ENCODE results near the gene FSIP1. TPM values are rescaled to one million over a fixed set of nuclear protein-coding genes. Genes with fewer than 3 reads are reported as not detected.

The FSIP1 gene
- total RNA-seq, 1 donor from 2014 or later: 5.5 TPM

DNA sequence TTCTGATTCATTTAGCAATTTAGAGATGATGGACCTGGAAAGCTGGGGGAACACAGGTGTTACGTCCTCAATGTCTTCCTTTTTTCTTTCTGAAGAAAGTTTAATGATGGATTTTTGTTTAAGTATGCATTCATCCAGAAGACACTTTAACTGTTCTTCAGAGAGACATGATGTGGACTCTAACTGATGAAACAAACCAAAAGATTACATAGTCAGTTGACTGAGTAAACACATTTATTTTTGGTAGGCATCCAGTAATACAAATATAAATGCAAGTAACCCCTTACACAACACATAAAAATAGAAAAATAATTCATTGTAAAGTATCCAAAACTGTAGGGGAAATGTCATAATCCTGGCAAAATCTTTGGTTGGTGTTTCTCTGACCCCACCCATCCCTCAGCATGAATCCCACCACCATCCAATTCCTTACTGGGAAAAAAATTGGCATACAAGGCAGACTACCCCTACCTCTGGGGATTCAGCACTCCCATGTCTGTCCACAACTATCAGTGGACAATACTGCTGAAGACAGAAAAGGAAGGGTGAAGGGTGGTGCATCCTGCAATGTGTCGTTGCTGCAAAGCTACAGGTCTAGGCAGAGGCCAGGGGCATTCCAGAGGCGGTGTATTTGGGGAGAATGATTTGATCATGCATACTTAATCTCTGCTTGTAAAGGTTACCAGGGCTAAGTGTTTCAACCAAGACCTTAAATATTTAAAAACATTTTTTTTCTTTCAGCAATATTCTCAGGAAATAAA is 164.4 kb downstream of the FSIP1 start:
- DNase-seq (ENCODE audit: low read depth): no peak

DNA sequence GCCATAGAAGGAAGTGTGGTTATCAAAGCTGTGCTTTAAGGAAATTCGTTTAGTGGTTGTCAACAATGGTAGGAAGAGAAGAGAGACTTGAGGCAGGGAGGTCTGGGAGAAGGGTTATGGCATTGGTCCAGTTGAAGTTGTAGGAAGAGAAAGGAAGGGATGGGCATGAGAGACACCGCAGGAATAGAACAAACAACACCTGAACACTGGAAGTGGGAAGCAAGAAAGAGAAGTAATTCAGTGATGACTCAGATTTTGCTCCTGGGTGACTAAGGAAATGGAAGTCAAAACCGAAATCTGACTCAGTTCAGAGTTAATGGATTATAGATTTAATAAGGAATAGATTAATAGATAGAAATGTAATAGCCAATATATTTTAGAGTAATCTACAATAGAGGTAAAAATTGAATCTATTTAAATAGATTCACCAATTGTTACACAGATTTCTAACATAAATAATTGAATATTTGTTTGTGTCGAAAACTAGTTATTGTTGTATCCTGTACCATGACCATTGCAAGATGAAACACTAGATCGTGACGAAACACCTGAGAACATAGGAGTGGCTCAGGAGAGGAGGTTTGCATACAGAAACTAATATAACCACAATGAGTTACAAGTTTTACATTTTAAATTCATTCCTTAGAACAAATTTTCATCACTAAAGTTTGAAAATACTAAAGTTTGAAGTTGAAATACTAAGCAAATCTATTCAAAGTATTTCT is 165.7 kb downstream of the FSIP1 start:
- peak; percentile 85 for DNase-seq (ENCODE audit: low read depth)

DNA sequence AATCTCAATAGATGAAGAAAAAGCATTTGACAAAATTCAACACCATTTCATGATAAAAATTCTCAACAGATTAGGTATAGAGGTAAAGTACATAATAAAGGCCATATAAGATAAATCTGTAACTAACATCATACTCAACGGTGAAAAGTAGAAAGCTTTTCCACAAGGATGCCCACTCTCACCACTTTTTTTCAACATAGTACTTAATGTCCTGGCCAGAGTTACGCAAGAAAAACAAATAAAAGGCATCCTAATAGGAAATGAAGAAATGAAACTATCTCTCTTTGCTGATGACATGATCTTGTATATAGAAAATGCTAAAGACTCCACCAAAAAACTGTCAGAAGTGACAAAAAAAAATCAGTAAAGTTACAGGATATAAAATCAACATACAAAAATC is 168.8 kb downstream of the FSIP1 start:
- DNase-seq (ENCODE audit: low read depth): no peak

DNA sequence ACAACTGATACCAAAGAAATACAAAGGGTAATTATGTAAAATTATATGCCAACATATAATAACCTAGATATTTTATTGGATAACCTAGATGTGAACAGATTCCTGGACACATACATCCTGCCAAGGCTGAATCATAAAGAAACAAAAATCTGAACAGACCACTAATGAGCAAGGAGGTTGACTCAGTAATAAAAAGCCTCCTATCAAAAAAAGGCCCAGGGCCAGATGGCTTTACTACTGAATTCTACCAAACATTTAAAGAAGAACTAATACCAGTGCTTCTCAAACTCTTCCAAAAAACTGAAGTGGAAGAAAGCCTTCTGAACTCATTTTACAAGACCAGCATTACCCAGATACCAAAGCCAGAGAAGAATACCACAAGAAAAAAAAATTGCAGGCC is 169.4 kb downstream of the FSIP1 start:
- no peak for DNase-seq (ENCODE audit: low read depth)

DNA sequence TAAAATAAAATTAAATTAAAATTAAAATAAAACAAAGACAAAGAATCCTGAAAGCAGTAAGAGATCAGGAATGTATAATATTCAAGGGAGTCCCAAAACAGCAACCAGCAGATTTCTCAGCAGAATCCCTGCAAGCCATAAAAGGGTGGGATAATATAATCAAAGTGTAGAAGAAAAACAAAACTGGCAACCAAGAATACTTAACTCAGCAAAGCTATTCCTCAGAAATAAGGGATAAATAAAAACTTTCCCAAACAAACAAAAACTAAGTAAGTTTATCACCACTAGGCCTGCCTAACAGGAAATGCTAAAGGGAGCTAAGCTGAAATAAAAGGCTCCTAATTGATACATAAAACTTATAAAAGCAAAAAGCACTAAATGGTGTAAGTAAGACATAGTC is 172.0 kb downstream of the FSIP1 start:
- DNase-seq (ENCODE audit: low read depth): no peak

DNA sequence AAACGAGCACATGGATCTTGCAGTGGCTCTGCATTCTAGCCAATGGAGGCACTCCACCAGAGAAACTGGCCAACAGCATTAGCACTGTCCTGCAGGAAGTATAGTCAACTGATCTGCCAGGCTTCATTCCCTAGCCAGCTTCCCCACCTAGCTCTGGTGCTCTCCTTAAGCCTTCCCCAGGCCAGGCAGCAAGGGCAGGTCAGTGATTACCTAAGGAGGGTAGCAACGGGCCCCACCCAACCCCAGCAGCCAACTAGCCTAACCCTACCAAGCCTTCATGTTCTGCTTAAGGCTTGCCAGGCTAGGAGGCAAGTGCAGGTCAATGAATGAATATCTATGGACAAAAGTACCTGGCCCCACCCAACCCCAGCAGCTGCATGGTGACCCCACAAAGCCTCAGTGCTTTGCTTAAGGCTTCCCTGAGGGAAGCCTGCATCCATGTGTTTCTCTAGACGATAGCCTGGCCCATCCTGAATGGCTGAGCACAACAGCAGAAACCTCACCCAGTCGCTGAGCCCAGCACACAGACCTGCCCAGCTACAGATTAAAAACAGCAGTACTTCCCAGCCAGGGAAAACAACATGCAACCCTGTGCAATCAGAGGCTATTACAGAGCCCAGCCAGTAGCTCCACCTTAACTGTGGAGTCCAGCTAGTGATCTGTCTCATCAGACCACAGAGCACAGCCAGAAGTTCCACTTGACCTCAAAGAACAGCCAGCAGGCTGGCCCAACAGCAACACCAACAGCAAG is 173.3 kb downstream of the FSIP1 start:
- DNase-seq (ENCODE audit: low read depth): no peak

DNA sequence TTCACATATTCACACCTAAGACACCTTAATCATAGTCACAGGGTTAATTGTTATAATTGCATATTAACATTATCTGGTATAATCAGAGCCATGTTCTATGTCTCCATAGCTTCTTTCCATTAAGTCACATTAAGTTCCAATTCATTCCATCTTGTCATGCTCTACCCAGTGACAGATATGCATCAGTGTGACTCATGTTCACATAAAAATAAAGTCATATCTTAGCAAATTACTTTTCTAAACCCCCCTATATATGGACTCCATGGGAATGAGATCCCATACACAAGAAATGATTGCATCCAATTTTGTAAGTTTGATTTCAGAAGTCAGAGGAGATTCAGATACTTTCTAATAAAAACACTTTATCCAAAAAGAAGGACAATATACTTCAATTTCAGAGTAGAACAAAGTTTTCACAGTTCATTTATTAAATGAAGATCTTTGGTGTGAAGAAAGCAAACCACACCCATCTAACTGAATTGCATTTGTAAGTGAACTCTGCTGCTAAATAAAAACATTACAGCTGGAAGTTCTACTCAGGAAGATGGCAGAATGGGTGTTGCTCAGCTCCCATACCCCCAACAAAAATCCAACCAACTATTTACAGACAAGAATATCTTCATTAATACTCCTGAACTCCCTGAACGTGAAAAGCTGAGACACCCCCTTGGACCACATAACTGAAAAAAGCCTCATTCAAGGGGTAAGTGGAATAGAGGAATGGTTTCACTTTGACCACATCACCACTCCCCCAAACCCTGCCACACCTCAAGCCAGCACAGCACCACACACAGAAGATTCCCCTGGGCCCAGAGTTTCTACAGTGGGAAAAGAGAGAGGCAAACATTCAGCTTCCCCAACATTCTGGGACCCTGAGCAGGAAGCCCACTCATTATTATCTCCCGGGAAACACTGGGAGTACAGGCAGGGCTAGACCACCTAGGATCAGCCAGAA is 174.2 kb downstream of the FSIP1 start:
- no peak for DNase-seq (ENCODE audit: low read depth)

DNA sequence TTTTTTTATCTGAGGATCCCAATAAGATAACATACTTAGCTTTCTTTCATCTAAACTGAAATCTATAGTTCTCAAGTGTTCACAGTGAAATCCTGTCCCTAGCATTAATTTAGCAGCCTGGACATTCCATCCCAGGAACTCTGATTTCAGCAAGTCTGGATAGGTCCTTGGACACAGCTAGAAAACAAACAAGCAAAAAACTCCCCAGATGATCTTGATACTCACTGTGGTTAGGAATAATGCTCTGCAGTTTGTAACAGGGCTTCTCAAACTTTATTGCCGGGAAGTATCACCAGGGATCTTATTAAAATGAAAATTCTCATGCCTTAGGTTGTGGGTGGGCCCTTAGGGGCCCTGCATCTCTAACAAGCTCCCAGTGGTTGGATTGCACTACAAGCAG is 177.5 kb downstream of the FSIP1 start:
- DNase-seq (ENCODE audit: low read depth): no peak

DNA sequence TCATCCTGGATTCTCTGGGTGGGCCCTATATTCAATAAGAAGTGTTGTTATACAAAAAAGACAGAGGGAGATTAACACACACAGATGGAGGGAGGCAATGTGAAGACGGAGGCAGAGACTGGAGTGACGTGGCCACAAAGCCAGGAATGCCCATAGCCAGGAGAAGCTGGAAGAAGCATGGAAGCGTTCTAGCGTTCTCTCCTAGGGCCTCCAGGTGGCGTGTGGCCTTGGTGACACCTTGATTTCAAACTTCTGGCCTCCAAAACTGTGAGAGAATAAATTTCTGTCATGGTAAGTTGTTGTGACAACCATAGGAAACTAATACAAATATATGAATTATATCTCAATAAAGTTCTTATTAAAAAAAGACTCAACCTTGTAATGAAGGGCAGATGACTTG is 180.5 kb downstream of the FSIP1 start:
- no peak for DNase-seq (ENCODE audit: low read depth)

DNA sequence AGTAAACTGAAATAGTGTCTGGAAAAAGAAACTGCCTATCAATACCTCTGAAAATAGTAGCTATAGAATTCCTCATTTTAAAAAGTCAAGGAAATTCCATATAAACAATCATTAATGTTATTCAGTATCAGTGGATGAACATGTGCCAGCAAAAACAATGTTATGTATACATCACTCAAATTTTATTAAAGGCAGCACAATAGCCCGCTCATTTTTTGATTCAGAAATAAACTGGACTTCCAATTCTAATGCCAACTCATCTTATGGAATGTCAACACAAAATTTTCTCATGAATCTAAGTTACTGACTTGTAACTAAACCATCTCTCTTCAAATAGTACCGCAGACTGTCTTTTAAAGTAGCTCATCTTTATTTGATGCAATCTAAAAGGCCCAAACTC is 182.8 kb downstream of the FSIP1 start:
- no peak for DNase-seq (ENCODE audit: low read depth)

DNA sequence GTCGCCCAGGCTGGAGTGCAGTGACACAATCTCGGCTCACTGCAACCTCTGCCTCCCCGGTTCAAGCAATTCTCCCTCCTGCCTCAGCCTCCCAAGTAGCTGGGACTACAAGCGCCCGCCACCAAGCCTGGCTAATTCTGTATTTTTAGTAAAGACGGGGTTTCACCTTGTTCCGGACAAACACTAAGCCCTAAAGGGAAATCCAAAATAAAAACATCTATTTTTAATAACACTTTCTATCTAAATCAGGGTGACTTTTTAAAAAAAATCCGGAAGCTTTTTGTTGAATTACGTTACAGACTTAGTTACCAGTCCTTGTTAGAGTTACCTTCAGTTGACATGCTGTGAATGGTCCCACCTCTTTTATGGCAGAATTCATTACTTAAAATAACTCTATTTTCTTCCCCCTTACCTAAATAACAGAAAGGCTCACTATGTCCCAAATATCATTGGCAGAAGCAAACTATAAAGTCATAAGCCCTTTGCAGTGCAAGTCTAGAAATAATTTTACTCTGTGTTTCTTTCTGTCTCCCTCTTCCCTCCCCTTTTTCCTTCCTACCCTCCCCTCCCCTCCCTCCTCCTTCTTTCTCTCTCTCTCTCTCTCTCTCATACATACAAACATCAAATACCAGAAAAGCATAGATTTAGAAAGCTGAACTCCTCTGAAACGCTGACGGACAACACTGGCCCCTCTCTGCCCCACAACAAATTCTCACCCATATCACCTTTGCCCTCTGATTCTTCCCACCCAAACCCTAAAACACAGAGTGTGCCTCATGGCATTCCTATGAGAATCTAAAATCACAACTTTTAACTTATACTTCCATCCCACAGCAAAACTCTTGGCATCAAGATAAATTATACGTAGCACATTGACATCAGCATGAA is 183.4 kb downstream of the FSIP1 start:
- DNase-seq (ENCODE audit: low read depth): no peak

DNA sequence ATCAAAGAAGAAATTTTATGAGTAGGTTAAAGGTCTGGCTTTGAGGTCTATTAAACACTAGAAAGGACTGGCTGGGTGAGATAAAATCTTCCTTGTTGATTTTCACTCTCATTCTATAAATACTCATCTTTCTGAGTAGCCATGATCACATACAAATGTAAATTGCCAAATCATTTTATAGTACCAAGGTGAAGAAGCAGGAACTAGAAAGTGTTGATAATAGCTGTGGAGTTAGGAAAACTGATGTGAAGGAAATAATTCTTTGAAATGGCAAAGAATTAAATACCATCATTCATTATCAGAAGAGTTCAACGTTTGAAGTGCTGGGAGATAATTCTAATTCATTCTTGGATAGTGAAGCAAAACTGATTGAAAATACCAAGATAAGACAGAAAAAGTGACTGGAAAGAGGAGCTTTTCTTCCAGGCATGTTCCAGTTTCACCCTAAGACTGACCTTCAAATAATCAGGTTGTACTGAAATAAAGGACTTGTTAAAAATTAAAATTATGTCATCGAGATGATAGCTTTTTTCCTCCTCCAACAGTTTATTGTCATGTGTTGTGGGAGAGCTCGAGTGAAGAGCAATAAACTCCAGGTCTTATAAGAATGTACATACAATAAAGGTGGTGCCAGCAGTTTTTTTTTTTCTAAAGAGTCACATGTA is 184.3 kb downstream of the FSIP1 start:
- peak; percentile 42 for DNase-seq (ENCODE audit: low read depth)

DNA sequence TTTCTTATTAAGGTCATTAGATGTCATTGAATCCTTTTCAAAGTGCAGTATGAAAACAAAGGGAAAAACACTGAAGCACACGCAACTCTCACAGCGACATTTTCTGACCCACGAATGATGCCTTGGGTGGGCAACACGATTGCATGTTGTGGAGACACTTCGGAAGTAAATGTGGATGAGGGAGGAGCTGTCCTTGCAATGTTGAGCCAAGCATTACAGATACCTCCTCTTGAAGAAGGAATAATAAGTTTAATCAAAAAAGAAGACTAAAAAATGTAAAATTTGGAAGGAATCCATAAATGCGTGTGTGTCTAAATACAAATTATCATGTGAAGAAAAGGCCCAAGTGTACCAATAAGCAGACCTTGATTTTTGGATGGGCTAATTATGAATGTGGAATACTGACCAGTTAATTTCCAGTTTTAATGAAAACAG is 184.9 kb downstream of the FSIP1 start:
- peak; percentile 49 for DNase-seq (ENCODE audit: low read depth)

DNA sequence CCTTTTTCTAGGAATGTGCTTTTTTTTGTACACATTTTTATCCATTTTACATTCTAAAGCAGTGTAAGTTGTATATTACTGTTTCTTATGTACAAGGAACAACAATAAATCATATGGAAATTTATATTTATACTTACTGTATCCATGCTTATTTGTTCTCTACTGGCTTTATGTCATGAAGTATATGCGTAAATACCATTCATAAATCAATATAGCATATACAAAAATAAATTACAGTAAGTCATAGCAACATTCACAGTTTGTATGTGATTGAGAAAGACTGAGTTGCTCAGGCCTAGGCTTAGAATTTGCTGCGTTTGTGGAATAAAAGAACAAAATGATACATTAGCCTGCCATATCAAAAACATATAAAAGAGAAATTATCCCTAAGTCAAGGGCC is 185.3 kb downstream of the FSIP1 start:
- DNase-seq (ENCODE audit: low read depth): no peak

DNA sequence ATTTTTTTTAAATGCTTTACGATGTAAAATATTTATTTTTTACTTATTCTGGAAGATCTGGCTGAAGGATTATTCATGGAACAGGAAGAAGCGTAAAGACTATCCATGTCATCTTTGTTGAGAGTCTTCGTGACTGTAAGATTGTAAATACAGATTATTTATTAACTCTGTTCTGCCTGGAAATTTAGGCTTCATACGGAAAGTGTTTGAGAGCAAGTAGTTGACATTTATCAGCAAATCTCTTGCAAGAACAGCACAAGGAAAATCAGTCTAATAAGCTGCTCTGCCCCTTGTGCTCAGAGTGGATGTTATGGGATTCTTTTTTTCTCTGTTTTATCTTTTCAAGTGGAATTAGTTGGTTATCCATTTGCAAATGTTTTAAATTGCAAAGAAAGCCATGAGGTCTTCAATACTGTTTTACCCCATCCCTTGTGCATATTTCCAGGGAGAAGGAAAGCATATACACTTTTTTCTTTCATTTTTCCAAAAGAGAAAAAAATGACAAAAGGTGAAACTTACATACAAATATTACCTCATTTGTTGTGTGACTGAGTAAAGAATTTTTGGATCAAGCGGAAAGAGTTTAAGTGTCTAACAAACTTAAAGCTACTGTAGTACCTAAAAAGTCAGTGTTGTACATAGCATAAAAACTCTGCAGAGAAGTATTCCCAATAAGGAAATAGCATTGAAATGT is 186.1 kb downstream of the FSIP1 start:
- no peak for DNase-seq (ENCODE audit: low read depth)

DNA sequence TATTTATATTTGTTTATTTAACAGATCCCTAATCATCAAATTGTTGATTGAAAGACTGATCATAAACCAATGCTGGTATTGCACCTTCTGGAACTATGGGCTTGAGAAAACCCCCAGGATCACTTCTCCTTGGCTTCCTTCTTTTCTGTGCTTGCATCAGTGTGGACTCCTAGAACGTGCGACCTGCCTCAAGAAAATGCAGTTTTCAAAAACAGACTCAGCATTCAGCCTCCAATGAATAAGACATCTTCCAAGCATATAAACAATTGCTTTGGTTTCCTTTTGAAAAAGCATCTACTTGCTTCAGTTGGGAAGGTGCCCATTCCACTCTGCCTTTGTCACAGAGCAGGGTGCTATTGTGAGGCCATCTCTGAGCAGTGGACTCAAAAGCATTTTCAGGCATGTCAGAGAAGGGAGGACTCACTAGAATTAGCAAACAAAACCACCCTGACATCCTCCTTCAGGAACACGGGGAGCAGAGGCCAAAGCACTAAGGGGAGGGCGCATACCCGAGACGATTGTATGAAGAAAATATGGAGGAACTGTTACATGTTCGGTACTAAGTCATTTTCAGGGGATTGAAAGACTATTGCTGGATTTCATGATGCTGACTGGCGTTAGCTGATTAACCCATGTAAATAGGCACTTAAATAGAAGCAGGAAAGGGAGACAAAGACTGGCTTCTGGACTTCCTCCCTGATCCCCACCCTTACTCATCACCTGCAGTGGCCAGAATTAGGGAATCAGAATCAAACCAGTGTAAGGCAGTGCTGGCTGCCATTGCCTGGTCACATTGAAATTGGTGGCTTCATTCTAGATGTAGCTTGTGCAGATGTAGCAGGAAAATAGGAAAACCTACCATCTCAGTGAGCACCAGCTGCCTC is 187.1 kb downstream of the FSIP1 start:
- no peak for DNase-seq (ENCODE audit: low read depth)

DNA sequence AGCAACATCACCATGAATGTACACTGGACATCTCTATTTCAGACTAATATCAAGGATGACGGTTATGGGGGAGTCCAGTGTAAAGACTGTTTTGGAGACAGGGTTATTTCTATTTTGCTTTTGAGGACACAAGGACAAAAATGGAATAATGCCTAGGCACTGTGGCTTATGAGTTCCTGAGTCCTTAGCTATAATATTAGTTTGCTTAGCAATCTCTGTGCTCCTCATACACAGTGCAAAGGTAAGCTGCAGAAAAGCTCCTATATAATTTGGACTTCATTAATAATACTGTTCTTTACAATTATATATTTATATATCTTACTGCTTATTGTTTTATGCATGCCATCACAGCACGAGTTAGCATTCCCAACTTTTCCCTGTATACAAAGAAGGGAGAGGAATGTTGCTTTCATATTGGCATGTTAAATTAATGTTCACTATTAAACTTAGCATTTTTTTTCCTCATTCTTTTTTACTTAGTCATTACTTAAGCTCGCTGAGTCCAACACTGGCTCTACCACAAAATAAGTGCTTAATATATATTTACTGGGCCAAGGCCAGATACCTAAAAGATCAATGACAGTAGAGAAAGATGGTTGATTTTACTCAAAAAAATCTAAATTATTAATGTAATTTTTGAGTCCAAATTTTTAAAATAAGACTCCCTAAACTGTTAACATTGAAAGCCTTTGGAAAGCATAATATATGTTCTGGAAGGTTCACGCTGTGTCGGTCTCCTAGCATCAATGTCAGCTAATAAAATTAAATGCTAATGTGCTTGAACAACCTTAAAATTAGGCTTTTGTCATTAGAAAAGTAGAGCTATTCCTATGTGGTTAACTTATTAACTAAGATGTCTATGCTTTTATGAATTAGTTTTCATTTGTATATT is 187.9 kb downstream of the FSIP1 start:
- peak; percentile 63 for DNase-seq (ENCODE audit: low read depth)
